Measurements from ENCODE around the gene COA3. TPM values are rescaled to one million over a fixed set of nuclear protein-coding genes. Genes with fewer than 3 reads are reported as not detected.

COA3 gene
- total and polyA plus RNA-seq, 2 experiments from 2014 or later, result 81.2 to 138 TPM

- TF ChIP-seq EZH2phosphoT487 (IDR thresholded peaks at IDR 0.05; ENCODE audit: unreplicated experiment) (no peak), ETS1 (IDR thresholded peaks at IDR 0.05) (no peak), CREB1 (CRISPR knock-in tag; IDR thresholded peaks at IDR 0.05; ENCODE audit: low read depth) (no peak), STAT1 (IDR thresholded peaks at IDR 0.05; ENCODE audit: unreplicated experiment) (no peak), EZH2 (IDR thresholded peaks at IDR 0.05; ENCODE audit: low read depth, unreplicated experiment) (no peak)
Measured at GRCh38 chr17:42775534-42776098, 22.9 kb downstream of the COA3 start (continued).

- Mint-ChIP-seq H3K27me3 (ENCODE audit: insufficient read depth, low read depth, poor library complexity) (peaks cover 12% of the 10 kb centered on the region), H3K4me1 (peaks cover 11% of the 10 kb centered on the region), H3K36me3 (ENCODE audit: low read depth) (peaks cover 41% of the 10 kb centered on the region), H3K9me3 (no peaks in the 10 kb centered on the region), H3K4me3 (peak overlapping the region; percentile 98), H3K27ac (peak overlapping the region; percentile 94)
- Histone ChIP-seq H4K20me1 (replicated peaks; ENCODE audit: insufficient read depth) (no peaks in the 10 kb centered on the region), H3K36me3 (ENCODE audit: insufficient read depth) (peaks cover 9% of the 10 kb centered on the region; the same call in 1 of the 2 replicates), H3K27me3 (ENCODE audit: insufficient read depth) (no peaks in the 10 kb centered on the region), H3K27ac (ENCODE audit: low read depth) (no peak overlapping the region), H3K79me2 (replicated peaks; ENCODE audit: insufficient read depth) (0 out of 2 replicates have a peak, but pooled peaks cover 6% of the 10 kb centered on the region), H3K9me2 (ENCODE audit: insufficient read depth) (no peaks in the 10 kb centered on the region), H3F3A (replicated peaks; ENCODE audit: low read depth) (peaks cover 2% of the 10 kb centered on the region; the same call in 1 of the 2 replicates), H3K4me1 (ENCODE audit: insufficient read depth) (0 out of 2 replicates have a peak, but pooled peaks cover 5% of the 10 kb centered on the region), H3K4me3 (peak overlapping the region; percentile 97), H2AFZ (peak overlapping the region; percentile 99; the same call in 1 of the 2 replicates), H3K4me2 (peak overlapping the region; percentile 95)
- no peak for TF ChIP-seq NANOG (IDR thresholded peaks at IDR 0.05; ENCODE audit: borderline replicate concordance)
- ATAC-seq (no peak), DNase-seq (ENCODE audit: low spot score) (no peak)
Measured at GRCh38 chr17:42774066-42774745, 24.3 kb downstream of the COA3 start.

GRCh38 chr17:42773290-42774035 is 25.0 kb downstream of the COA3 start, which contains the start of gene VPS25:
Gene VPS25 (plus strand): TSS chr17:42773449. CDS start chr17:42773476, 27 bp downstream.
- Mint-ChIP-seq H3K4me3 (peak within 1 kb of the TSS; percentile 98), H3K27me3 (ENCODE audit: insufficient read depth, low read depth, poor library complexity) (peaks cover 15% of the 10 kb centered on the region), H3K36me3 (ENCODE audit: low read depth) (peaks cover 35% of the 10 kb centered on the region), H3K27ac (peak within 1 kb of the TSS; percentile 94), H3K9me3 (no peaks in the 10 kb centered on the region), H3K4me1 (peaks cover 11% of the 10 kb centered on the region)
- peaks cover 9% of the 10 kb centered on the region; the same call in 1 of the 2 replicates for H3K36me3 ChIP-seq (ENCODE audit: insufficient read depth)
- H3F3A ChIP-seq (replicated peaks; ENCODE audit: low read depth), result no peaks in the 10 kb centered on the region
- H3K4me3 ChIP-seq, result peak within 1 kb of the TSS; percentile 97
- H4K20me1 ChIP-seq (replicated peaks; ENCODE audit: insufficient read depth), result no peaks in the 10 kb centered on the region
- no peaks in the 10 kb centered on the region for H3K9me2 ChIP-seq (ENCODE audit: insufficient read depth)
- no peaks in the 10 kb centered on the region for H3K27me3 ChIP-seq (ENCODE audit: insufficient read depth)
- H2AFZ ChIP-seq, result peak within 1 kb of the TSS; percentile 99
- H3K79me2 ChIP-seq (replicated peaks; ENCODE audit: insufficient read depth), result 0 out of 2 replicates have a peak, but pooled peaks cover 6% of the 10 kb centered on the region
- peak within 1 kb of the TSS; percentile 95 for H3K4me2 ChIP-seq
- H3K27ac ChIP-seq (ENCODE audit: low read depth), result peak within 1 kb of the TSS; percentile 73
- DNase-seq (ENCODE audit: low spot score), result peak; percentile 89
- peak; percentile 99 for ATAC-seq
- H3K4me1 ChIP-seq (ENCODE audit: insufficient read depth), result 0 out of 2 replicates have a peak, but pooled peaks cover 5% of the 10 kb centered on the region
- TF ChIP-seq CTCF (conservative IDR thresholded peaks at IDR 0.05; ENCODE audit: low read depth in 2 of 2) (peak in 1 of 2 experiments; percentile 32; a peak in 2 of 4 replicates), ZNF462 (CRISPR knock-in tag; IDR thresholded peaks at IDR 0.05) (no peak)

Data from GM23338 (cell line).